Skeletal muscle cell (primary cell): ENCODE measurements around the gene LARP6.
"Not testable (repeated sequence)": the region's sequence is repeated elsewhere in the genome, so short reads cannot be mapped to it uniquely, and the experiment has no call there.

Experiments
- DNase-seq: peaks from one replicate; pipeline ENCODE4 v3.0.0-alpha.2; 2010; ENCODE audit warnings: low read depth
- H3K4me3 ChIP-seq: 2 replicates; pipeline ENCODE4 v1.5.1; 2011; ENCODE audit warnings: low read depth, mild to moderate bottlenecking, control low read depth, low read length, moderate library complexity

LARP6 gene

DNA sequence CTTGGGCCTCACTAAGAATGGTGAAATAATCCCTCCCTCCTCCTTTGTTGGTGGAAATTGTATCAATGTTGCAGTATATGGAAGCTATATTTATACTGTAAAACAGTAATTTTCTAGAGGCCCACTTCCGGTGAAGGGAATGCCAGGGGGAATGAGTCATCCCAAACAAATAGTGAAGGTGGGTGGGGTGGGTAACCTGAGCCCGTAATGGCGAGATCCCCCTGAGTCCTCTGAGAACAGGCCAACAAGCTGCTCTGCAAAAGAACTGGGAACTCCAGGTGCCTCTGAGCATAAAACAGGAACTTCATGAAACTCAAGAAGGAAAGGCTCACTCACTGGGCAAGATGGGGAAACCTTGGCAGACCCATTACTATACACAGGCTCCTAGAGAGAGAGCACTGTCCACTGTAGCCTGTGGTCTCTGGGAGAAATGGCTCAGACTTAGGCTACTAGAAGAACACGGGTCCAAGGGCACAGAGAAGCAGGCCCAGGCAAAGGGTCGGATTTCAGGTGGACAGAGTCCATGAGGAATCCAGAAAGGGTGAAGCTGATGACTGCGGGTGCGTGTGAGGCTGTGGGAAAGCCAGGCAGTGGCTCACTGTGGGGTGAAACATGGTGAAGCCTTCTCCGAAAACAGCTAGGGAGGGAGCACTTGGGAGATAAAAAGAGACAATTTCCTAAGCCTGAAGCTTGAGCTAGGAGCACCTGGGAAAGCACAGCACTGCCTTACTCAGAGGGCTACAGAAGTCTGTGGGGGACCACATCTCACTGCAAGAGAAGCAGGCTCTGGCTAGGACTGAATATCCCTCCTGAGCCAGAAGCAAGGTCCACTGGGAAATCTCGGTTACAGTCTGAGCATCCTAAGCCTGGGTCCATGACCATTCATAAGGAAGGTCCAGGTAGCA, 19.8 kb downstream of the LARP6 start:
- H3K4me3 ChIP-seq: no peak overlapping the region
- DNase-seq: peak; percentile 65

DNA sequence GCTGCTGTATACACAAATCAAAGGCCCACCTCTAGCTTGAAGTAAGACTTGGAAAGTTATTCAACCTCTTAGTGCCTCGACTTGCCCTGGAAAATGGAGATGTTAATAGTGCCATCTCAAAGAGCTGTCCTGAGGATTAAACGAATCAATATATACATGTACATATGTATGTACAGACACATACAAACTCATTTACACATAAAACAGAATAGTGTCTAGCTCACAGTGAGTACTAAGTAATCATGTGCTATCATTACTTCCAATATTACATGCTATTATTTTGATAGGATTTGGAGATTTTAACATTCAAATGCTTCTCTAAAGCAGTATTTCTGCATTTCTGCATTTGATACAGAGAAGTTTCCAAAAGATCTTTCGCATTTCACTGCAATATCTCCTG, 20.5 kb downstream of the LARP6 start:
- H3K4me3 ChIP-seq: no peak overlapping the region
- no peak for DNase-seq

DNA sequence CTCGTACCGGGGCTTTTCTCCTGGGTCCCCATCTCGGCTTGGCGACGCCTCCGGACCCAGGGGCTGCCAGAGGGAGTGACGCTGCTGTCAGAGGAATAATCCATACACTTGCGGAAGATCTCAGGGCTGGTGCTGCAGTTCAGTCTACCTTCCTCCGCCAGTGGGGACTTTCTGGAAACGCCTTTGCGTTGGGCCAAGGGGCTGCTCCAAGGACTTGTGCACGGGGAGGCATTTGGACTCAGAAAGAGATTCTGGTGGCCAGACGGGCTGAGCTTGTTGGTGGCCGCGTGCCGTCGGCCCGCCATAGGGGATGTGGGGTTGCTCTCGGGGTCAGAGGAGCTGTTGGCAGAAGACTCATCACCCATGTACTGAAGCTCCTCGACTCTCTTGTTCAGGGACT, 21.8 kb downstream of the LARP6 start:
- no peak overlapping the region for H3K4me3 ChIP-seq
- DNase-seq: no peak

DNA sequence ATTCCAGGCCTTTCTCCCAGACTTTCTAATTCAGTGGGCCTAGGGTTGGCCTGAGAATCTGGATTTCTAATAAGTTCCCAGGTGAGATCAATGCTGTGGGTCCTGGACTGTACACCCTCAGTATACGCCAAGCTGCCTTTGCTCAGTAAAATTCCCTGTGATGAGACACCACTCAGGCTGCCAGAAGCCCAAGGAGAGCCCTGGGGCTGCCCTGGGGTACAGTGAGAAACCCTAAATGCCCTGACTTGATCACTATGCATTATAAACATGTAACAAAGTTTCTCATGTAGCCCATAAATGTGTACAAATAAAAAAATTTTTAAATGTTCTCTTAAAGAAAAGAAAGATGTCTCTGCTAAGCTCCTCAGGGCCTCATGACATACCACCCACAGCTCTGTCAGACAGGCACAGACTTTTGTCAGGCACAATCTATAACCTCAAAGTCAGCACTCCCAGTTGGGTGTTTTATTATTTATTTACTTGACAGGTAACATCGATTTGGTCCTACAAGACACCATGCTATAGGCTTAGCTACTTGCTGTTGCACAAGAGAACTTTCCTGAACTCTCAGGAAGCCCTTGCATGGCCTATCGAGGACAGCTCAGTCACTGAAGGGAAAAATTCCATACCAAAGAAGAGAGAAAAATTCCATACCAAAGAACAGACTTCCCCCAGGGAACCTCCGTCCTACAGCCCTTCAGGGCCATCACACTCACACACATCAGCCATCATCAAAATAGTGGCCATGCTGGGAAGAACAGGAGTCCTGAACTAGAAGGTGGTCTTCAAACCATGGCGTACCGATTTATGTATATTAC, 22.7 kb downstream of the LARP6 start:
- DNase-seq: no peak
- no peak overlapping the region for H3K4me3 ChIP-seq

DNA sequence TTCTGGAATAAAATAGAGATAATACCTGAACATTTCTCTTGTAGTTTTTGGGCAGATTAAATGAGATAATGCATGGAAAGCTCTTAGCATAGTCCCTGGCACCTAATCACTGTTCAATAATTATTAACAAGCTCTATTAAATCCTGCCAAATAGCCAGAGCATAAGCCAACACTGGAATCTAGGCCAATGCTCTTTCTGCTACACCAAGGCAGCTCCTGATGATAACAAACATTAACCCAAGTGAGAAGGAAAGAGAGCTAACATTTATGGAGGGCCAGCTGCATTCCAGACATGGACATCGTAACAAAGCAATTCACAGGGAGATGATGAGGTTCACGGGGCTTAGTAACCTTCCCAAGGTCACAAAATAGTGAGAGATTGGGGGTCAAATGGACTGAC, 23.3 kb downstream of the LARP6 start:
- no peak overlapping the region for H3K4me3 ChIP-seq
- DNase-seq: no peak

DNA sequence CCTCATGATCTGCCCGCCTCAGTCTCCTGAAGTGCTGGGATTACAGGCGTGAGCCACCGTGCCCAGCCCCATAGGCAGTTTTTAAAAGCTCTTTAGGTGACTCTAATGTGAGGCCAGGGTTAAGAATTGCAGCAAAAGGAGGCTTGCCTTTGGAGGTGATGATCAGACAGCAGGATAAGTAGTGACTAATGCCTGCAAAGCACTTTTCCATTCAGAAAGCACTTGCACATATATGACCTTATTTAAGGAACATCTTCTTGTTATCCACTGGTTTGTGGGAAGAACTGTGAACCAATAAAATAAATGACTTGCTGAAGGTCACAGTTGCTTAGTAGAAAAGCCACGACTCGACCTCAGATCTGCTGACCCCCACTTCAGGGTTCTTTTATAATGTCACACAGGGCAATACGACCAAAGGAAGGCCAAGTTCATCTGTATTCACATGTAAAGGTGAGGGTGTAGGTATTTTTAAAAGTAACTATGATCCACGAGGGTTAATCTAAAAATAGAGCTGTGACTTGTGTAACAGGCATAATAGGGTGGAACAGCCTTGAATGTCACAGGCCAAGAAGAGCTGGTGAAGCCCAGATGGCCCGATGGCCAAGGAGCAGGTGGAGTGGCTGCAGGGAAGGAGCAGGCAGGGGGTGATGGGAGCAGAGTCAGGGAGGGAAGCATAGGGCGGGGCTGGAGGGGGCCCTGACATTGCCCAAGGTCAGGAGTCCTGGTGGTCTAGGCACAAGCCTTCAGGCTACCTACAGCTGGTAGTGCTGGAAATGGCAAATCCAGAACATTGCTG, 24.4 kb downstream of the LARP6 start:
- no peak overlapping the region for H3K4me3 ChIP-seq
- no peak for DNase-seq

DNA sequence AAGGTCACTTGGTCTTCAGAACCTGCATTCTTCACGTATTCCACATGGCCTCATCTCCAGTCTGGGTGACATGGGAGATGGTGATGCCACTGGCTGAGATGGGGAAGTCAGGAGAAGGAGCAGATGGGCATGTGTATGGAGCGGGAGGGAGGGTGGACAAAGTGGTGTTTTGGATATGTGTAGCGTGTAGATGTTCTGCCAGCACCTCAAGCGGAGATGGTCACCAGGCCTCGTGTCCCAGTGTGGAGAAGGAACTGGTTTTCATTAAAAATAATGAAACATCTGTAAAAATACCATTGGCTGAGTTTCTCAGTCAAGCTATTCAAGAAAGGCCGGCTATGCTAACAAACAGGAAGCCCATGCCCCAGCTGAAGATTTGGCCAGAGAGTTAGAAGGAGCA, 26.2 kb downstream of the LARP6 start:
- no peak overlapping the region for H3K4me3 ChIP-seq
- DNase-seq: no peak

DNA sequence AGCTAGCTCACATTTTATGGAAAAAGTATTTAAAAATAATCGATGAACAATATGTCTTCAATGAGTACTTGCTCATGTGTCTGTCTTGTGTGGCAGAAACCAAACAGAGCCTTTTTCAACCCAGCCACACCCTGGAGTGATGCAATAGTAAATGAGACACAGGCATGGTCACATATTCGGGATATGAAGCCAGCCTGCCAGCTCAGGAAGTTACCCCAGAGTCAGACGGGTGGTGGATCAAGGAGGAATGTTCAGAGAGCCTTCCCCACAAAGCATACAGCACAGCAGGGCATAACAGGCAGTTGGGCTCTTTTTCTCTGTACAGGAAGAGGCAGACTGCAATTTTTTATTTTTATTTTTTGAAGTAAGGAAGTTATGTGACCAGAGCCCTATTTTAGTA, 27.3 kb downstream of the LARP6 start:
- no peak overlapping the region for H3K4me3 ChIP-seq
- DNase-seq: peak; percentile 69

DNA sequence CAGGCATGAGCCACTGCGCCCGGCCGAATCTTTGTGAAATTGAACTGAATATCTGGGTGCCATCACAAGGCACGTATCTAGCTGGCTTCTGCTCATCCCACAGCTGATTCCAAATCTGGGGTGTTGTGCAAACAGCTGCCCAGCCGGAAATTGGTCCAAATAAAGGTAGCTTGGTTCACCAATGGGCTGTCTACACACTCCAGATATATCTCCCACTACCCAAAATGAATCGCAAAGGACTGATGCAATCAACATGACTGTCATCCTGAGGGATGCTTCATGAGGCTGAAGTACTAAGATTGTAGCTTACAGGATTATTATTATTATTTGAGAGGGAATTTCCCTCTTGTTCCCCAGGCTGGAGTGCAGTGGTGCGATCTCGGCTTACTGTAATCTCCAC, 28.1 kb downstream of the LARP6 start:
- H3K4me3 ChIP-seq: no peak overlapping the region
- DNase-seq: no peak

DNA sequence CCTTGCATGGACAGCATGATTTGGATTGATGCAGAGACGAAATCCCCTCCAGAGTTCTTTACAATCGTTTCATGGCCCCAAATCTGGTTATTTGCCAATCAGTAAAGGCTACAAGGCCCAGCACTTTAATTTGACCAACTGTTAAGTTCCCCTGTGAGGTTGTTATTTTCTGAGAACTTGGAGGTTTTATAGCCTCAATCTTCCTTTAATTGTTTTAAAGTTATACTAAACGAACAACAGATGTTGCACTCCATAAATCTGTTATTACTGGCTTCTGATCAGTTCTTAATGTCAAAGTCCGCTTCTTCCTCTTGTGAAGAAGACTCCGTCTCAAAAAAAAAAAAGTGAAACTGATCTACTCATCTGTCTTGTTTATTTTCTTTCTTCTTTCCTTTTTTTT, 30.8 kb downstream of the LARP6 start:
- DNase-seq: no peak
- no peak overlapping the region for H3K4me3 ChIP-seq

DNA sequence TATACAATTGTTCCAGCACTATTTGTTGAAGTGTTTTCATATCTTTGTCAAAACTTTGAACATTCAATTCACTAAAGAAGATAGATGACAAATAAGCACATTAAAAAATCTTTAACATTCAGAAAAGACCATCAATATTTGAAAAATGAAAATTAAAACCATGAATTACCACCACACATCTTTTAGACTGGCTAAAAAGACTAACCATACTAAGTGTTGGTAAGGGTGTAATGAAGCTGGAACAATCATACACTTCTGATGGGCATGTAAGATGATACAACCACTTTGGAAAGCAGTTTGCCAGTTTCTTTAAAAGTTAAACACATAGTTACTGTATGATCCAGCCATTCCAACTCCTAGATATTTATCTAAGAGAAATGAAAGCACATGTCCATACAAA, 33.7 kb downstream of the LARP6 start:
- DNase-seq: no peak
- H3K4me3 ChIP-seq: no peak overlapping the region

DNA sequence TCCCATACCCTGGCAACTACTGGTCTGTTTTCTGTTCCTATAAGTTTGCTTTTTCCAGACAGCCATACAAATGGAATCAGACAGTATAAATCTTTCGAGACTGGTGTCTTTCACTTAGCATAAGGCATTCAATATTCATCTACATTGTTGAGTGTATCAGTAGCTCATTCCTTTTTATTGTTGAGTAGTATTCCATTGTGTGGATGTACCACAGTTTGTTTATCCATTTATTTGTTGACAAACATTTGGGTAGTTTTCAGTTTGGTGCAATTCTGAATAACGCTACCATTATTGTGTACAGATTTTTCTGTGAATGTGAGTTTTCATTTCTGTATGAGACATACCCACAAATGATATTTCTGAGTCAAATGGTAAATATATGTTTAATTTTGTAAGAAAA, 35.4 kb downstream of the LARP6 start:
- no peak overlapping the region for H3K4me3 ChIP-seq
- DNase-seq: no peak

DNA sequence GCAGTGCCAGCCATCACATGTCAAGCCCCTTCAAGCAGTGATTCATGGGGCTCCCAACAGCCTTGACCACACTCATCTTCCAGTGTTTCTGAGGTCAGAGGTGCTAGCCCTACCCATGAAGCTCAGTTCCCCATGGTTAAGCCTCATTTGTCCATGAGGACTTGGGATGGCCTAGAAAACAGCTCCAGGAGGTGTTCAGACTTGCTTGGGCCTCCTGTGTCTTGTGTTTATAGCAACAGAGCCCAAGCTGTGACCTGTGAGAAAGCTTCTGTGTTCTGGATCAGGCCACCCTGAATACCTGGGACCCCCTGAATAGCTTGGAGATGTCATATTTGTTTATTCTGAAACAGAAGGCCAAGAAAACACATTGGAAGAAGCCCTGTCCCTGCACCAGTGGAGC, 36.7 kb downstream of the LARP6 start:
- no peak for DNase-seq
- H3K4me3 ChIP-seq: no peak overlapping the region

DNA sequence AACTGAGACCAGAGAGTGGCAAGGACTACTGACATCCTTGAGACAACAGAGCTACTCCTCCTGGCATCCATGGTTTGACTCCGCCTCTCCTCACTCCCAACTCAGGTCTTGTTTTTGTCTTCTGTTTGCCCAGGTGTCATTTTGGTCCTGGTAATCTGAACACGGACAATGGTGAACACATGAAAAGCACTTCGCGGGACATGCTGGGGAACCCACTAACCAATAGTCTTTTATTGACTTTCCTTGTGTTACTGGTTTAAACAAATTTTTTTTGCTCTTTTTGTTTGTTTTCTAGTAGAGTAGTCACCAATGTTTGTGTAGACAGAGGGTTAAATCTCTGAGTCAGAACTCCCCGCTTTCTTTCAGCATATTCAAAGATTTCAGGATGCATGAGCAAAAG, 38.4 kb downstream of the LARP6 start:
- DNase-seq: no peak
- no peak overlapping the region for H3K4me3 ChIP-seq

DNA sequence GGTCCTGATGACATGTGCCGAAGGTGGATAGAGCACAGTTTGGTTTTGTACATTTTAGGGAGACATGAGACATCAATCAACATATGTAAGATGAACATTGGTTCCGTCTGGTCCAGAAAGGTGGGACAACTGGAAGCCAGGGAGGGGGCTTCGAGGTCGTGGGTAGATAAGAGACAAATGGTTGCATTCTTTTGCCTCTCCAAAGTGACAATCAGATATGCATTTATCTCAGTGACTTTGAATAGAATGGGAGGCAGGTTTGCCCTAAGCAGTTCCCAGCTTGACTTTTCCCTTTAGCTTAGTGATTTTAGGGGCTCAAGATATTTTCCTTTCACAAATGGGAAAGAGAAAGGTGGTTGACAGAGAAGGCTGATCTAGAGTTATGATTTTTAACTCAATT, 38.9 kb downstream of the LARP6 start:
- H3K4me3 ChIP-seq, DNase-seq: not testable (repeated sequence)

DNA sequence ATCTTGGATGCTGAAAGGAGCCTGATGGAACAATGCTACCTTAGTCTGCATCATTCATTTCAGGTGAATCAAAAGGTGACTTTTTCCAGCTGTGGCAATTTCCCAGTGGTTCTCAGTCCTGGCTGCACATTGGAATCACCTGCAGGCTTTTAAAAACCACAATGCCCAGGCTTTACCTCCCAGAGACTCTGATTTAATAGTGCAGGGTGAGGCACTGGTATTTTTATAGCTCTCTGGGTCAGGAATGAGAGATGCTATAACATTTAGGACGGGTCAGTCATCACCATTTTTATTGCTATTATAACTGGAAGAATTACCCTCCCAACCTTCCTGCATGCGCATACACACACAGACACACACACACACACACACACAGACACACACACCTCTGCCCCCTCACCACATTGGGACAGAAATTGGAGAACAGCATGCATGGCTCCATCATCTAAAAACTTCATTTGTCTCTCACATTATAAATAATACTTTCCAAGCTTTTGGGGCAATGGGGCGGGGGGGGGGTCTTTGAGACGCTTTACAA, 41.1 kb downstream of the LARP6 start:
- H3K4me3 ChIP-seq: no peak overlapping the region
- no peak for DNase-seq

DNA sequence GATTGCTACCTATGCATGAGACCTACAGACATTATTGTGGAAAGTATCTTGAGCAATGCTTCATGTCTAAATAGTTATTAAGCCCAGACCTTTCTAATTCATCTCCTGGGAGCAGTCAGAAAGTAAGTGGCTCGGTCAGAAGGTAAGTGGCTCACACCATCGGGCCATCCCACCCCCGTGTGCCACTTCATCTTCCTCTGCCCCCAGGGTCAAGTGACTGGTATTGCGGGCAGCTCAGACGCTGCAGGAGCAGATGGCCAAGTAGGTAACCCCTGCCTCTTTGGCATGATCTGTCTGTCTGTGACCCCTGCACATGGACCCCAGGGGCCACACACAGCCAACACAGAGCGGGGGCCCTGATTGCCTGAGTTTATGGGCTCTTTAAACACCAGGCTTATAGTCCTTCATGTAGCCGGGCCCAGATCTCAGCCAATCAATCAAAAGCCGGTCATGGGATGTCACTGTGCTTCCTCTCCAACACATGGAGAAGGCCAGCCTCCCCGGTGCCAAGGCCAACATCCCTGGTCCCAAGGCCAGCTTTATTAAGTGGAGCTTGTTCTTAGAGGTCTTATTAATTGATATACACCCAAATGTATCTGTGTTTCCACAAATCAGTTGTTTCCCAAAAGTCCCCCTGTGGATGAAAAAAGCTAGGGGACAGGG, 42.9 kb downstream of the LARP6 start:
- H3K4me3 ChIP-seq: no peak overlapping the region
- no peak for DNase-seq

DNA sequence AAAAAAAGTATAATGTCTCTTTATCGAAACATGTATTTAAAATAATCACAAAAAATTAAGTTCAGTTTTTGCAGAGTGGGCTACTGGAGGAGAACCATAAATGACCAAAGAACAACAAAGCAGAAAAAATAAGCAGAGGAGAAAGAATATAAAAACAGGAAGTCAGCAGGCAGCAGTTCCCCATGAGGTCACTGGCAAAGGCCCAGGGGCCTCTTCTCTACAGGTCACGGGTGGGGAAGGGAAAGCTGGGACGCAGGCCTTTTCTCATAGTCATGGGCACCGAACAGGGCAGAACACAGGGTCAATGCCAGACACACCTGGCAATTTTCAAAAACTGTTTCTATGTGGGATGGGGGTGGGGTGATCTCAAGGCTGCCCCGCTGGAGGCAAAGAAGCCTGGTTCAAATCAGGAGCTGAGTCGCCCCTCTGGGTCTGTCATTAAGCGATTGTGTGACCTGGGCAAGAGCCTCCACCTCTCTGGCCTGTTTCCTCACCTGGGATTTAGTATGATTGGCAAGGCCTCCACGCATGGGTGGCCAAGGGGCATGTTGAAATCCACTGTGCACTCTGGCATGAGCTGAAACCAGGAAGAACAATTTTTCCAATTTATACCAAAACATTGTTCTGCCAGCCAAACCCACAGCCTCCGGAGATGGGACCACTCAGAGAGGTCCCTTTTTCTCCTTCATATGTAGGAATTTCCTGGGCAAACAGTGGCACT, 46.8 kb downstream of the LARP6 start:
- DNase-seq: no peak

DNA sequence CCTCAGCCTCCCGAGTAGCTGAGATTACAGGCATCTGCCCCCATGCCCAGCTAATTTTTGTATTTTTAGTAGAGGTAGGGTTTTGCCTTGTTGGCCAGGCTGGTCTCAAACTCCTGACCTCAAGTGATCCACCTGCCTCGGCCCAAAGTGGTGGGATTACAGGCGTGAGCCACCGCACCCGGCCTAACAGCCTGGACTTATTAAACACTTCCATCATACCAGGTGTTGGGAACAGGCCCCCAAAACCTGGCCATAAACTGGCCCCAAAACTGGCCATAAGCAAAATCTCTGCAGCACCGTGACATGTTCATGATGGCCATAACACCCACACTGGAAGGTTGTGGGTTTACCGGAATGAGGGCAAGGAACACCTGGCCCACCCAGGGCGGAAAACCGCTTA, 49.6 kb downstream of the LARP6 start:
- not testable (repeated sequence) for DNase-seq, H3K4me3 ChIP-seq

More for the DNA sequence above, 46.8 kb downstream of the LARP6 start:
- no peak overlapping the region for H3K4me3 ChIP-seq
